NAMALWA (cell line): ENCODE results near the gene USP49.

Source experiments
- DNase-seq: peaks from one replicate; pipeline ENCODE4 v3.0.0-alpha.2; 2015; ENCODE audit warnings: low spot score

Gene USP49

GRCh38 chr6:41874741-41875140 is 20.4 kb downstream of the USP49 start:
- DNase-seq = no peak

- DNase-seq = no peak
Measured at GRCh38 chr6:41872147-41872546, 23.0 kb downstream of the USP49 start.

DNA sequence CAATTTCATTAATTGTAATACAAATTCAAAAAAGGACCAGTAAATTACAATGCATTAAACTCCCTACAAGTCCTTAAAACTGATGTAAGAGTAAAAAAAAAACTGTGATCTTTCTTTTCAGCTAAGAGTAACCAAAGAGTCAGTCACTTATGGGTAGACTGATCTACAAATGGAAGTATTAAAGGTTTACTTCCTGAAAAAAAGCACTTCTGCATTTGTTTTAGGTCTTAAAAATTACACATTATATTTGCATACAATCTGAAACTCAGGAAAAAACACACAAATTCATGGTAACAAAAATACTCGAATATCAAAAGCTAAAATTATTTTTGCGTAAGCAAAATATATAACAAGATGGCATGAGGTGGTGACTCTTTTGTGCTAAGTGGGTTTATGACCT is 23.5 kb downstream of the USP49 start:
- DNase-seq = no peak

GRCh38 chr6:41859356-41859755 is 35.8 kb downstream of the USP49 start:
- no peak for DNase-seq

GRCh38 chr6:41858703-41859102 is 36.5 kb downstream of the USP49 start:
- DNase-seq = no peak

DNA sequence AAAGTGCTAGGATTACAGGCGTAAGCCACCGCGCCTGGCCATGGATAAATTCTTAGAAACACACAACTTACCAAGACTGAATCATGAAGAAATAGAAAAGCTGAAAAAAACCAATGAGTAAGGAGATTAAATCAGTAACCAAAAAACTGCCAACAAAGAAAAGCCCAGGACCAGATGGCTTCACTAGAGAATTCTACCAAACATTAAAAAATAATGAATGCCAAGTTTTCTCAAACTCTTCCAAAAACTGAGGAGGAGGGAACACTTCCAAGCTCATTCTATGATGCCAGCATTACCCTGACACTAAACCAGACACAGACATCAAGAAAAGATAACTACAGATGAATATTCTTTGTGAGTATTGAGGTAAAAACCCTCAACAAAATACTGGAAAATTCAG is 44.3 kb downstream of the USP49 start:
- DNase-seq = no peak

- peak; percentile 79 for DNase-seq
Measured at GRCh38 chr6:41846666-41847237, 48.4 kb downstream of the USP49 start.

GRCh38 chr6:41843178-41843577 is 52.0 kb downstream of the USP49 start:
- DNase-seq = no peak

GRCh38 chr6:41840326-41840725 is 54.8 kb downstream of the USP49 start:
- DNase-seq = no peak

DNA sequence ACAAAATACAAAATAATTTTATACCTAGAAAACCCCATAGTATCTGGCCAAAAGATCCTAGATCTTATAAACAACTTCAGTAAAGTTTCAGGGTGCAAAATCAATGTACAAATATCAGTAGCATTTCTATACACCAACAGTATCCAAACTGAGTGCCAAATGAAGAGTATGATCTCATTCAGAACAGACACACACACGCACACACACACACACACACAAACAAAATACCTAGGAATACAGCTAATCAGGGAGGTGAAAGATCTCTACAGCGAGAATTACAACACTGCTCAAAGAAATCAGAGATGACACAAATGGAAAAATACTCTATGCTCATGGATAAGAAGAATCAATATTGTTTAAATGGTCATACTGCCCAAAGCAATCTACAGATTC is 58.5 kb downstream of the USP49 start:
- no peak for DNase-seq

DNA sequence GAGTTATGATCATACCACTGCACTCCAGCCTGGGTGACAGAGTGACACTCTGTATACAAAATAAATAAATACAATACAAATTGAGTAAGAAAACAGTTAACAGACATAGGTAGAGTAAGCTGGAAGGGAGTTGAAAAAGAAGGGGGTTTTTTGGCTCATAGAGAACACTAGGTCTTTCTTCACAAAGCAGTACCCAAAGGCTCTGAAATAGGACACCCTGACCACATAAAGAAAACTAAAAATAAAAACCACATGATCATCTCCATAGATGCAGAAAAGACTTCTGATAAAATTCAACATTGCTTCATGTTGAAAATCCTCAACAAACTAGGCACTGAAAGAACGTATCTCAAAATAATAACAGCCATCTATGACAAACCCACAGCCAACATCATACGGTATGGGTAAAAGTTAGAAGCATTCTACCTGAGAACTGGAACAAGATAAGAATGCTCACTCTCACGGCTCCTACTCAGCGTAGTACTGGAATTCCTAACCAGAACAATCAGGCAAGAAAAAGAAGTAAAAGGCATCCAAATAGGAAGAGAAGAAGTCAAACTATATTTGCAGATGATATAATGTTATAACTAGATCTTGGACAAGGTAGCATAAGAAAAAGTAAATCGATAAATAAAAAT is 59.0 kb downstream of the USP49 start:
- DNase-seq = no peak

- DNase-seq = no peak
Measured at GRCh38 chr6:41832263-41832662, 62.9 kb downstream of the USP49 start.

DNA sequence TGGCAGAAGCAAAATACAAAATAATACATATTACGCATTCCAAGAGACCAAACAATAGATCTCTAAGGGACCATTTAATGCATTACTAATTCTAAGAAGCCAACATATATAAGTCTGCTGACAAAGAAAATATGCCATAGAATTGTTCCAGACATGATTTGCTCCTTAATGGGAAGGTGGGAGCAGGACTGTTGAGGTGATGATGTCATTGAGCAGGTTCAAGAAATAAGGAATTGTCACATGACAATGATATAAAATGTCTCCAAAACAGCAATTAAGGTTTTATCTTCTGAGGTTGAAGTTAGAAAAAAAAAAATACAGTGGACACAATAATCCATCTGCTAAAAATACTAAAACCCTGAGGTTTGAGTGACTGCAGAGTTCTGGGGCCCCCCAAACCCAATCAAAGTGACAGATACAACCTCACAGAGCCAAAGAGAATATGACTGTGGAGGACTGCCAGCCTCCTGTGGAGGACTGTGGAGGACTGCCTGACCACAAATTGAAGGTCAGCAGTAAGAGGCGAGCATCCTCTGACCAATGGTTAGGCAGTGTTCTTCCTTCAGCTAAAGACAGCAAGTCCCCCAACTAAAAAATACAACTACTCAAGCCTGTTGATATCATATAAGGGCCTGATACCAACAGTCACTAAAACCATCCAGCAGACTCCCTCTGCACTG is 68.7 kb downstream of the USP49 start:
- no peak for DNase-seq

DNA sequence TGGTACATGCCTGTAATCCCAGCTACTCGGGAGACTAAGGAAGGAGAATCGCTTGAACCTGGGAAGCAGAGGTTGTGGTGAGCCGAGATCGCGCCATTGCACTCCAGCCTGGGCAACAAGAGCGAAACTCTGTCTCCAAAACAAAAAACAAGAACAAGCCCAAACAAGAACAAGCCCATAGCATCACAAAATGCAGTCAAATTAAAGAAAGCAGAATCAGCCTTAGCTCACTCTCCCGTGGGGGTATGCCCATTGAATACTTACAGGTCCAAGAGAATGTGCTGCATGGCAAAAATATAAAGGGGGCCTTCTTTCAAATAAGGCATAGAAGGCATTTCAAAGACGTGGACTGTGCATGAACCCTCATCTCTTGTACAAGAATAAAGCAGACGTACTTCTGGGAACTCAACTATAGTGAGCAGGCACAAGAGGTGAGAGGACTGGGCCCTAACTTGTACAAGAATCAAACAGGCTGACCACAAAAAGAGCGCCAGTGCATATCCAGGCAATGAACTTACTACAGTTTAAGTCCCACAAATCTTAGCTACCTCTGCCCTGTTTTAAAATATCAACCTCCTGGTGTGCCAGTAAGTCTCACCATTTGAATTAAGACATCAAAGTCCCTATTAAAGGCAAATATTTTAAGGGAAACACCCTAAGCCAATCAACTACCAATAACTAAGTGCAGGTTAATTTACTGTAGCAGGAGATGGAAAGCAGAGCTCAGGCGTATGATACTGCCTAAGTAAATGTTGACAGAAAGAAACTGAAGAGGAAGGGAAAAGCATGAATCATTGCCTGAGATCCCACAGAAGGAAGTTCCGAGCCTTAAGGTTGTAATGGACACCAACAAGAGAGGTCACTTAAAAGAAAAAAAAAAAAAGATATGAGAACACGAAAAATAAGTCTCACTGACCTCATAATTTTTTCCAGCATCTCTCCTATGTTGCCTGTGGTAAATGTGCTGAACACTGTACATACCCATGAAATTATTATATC is 70.3 kb downstream of the USP49 start:
- DNase-seq = no peak

DNA sequence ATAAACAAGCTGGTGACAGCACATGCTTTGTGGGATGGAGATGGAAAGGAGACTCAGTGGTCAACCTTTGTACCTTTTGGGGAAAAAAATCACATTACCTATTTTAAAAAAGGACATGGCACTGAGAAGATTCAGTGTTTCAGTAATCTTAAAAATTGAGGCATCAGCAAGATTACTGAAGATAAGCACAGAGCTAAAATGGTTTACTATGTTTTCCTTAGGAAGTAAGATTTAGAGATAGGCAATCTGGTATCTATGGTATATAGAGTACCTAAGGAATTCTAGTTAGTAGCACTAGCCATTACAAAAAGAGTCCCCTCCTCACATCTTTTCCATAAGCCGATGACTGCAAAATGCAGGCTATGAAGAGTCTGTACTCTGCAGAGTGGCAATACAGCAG is 72.0 kb downstream of the USP49 start:
- no peak for DNase-seq

DNA sequence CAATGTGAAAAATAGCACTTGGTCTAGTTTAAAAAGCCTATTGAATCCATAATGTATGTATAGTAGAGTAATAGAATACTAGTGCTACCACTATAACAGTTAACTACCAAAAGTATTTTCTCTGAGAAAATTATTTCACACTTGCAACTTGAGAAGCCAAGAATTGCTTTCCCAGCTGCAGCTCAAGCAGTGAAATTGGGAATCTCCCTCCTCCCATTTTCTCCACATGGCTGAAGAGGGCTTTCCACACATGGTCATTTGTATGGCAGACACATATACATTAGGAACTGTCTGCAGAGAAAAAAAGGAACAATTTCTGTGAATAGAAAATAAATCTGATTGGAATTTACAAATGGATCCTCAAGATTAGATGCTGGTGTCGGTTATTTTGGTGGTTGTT is 73.2 kb downstream of the USP49 start:
- DNase-seq = no peak

- no peak for DNase-seq
Measured at GRCh38 chr6:41821266-41821665, 73.9 kb downstream of the USP49 start.

DNA sequence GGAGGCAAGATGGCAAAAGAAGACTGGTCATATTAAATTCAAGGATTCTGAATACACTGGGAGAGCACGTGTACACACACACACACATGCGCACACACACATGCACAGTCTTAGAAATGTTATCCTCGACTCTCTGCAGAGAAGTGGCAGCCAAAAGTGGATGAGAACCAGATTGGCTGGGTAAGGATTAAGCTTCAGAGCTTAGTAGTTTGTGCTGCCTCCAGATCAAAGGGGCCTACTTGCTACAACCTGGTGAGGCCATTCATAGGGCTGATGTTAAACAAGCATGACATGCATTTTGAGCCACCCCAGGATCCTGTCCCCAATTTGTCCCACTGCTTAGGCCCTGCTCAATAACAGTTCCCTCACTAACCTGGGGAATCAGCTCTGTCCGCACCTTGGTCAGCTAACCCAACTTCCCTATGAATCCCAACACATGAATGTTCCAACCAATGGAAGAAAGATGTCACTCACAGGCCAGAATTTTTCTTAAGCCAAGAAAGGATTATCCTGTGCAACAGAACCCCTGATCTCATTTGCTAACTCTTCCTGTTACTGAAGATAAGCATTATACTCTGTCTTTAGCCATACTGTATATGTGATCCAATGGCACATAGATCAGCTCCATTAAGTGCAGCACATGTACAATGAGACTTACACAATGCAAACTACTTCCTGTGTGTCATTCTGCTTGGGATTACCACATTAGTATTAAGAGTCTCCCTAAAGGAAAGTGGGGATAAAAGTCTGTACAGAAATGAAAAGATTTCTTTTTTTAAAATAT is 76.7 kb downstream of the USP49 start:
- DNase-seq = no peak

DNA sequence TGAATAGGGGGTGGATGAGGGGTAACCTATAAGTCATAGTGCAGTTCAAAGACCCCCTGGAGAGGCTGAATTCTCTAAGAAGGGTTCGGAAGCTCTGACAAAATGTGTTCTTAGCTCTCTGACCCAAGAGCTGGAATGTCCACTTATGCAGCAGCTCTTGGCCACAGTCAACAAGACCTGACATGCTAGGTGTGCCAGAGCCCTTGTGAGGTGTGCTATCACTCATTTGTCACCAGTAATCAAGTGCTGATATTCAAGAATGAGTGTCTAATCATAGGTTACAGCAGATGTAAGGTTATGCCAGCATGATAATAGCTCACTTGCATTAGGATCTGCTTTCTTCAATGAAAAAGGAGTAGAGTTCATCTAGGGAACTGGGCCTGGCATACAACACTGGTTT is 79.6 kb downstream of the USP49 start:
- no peak for DNase-seq

DNA sequence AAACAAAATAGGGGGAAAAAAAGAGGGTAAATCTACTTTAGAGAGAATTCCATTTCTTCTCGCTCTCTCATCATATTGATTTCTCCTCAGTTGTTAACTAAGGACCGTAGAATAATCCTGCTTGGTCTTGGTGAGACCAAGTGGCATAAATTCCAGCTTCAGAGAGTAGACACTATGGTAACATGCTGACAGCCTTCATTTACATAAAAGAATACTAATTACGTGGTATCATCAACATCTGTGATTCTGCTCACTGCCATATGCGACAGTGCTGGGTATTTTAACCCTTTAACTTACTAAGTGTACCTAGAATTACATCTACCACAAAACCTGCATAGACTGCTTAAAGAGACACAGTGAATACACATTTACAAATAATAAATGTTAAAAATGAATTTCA is 80.5 kb downstream of the USP49 start:
- no peak for DNase-seq

DNA sequence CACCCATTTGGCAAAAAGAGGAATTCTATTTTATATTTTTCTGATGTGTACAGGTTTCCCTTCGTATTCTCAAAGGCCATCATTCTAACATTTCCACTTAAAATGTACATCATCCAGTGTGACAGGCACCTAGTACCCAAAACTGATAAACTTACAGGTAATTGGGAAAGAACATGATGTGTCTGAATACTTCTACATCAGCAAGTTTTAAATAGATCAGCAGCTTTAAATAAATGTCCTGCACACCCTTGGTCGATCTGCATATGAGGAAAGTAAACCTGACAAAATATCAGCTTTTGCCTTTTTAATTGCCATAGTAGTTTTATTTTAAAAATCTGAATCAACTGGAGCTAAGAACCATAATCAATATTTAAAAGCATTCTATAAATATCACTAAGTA is 81.2 kb downstream of the USP49 start:
- DNase-seq = no peak

GRCh38 chr6:41813469-41813868 is 81.7 kb downstream of the USP49 start:
- no peak for DNase-seq
